ENCODE measurements around the gene DYNC1I2. TPM values are rescaled to one million over a fixed set of nuclear protein-coding genes. Genes with fewer than 3 reads are reported as not detected.

DYNC1I2 gene
- polyA plus RNA-seq, 1 of the 3 experiments (the other 2 are of a cell fraction) = 99.7 TPM

- POLR2A ChIA-PET = no interaction called here
- TF ChIP-seq EP300 (IDR thresholded peaks at IDR 0.05; ENCODE audit: borderline replicate concordance in 1 of 2, low read depth in 1 of 2, low read length in 1 of 2) = no peak
- no peak for TF ChIP-seq POLR2AphosphoS5 (IDR thresholded peaks at IDR 0.05; ENCODE audit: low read depth, low read length)
- TF ChIP-seq GABPA (IDR thresholded peaks at IDR 0.05; ENCODE audit: low read depth) = no peak
- no peak for TF ChIP-seq USF2 (IDR thresholded peaks at IDR 0.05; ENCODE audit: borderline replicate concordance, low read depth, low read length)
- no peak for TF ChIP-seq IRF3 (IDR thresholded peaks at IDR 0.05; ENCODE audit: low read depth, low read length)
- Histone ChIP-seq H4K20me1 (ENCODE audit: insufficient read depth) (no peaks in the 10 kb centered on the region), H2AFZ (ENCODE audit: low read depth) (no peak overlapping the region), H3K79me2 (ENCODE audit: insufficient read depth) (no peaks in the 10 kb centered on the region), H3K9me3 (no peaks in the 10 kb centered on the region), H3K4me3 (ENCODE audit: low read depth in 2 of 2, low read length in 1 of 2) (no peak overlapping the region), H3K4me2 (no peak overlapping the region), H3K36me3 (replicated peaks in 1 of 2; ENCODE audit: control insufficient read depth in 1 of 2, insufficient read depth in 2 of 2, low read length in 1 of 2) (peaks cover 24% of the 10 kb centered on the region in 2 experiments), H3K27me3 (ENCODE audit: insufficient read depth) (no peaks in the 10 kb centered on the region), H3K27ac (ENCODE audit: low read depth in 2 of 2, low read length in 1 of 2) (no peak overlapping the region), H3K4me1 (ENCODE audit: control insufficient read depth in 1 of 2, insufficient read depth in 2 of 2, low read depth in 1 of 2, low read length in 1 of 2) (no peaks in the 10 kb centered on the region; a peak in 1 of 4 replicates), H3K9me2 (no peaks in the 10 kb centered on the region), H3F3A (replicated peaks; ENCODE audit: insufficient read depth) (no peaks in the 10 kb centered on the region), H3K9ac (no peak overlapping the region)
- CTCF ChIA-PET = interaction anchor here (1.0 to 1.2 kb wide), 5 partner anchors 9 to 317 kb away, joined by 3 to 4 read pairs (median 3); no protein-coding TSS in a partner anchor
- DNase-seq = no peak
- WGBS (ENCODE audit: low lambda C conversion rate) = 84% methylated on average over 6 of the region's 6 CpGs
Observed at GRCh38 chr2:171789956-171790355, 102.7 kb downstream of the DYNC1I2 start.

- no peak overlapping the region for H3K4me3 ChIP-seq (ENCODE audit: low read depth in 2 of 2, low read length in 1 of 2)
- no peaks in the 10 kb centered on the region; a peak in 2 of 4 replicates for H3K4me1 ChIP-seq (ENCODE audit: control insufficient read depth in 1 of 2, insufficient read depth in 2 of 2, low read depth in 1 of 2, low read length in 1 of 2)
- no peak overlapping the region for H3K27ac ChIP-seq (ENCODE audit: low read depth in 2 of 2, low read length in 1 of 2)
- ChIA-PET POLR2A (no interaction called here), CTCF (interaction anchor here (1.2 to 2.0 kb wide), 3 partner anchors 20 to 323 kb away, joined by 3 to 5 read pairs (median 4); no protein-coding TSS in a partner anchor)
- H3K9me3 ChIP-seq = no peaks in the 10 kb centered on the region
- no peaks in the 10 kb centered on the region for H4K20me1 ChIP-seq (ENCODE audit: insufficient read depth)
- H3K27me3 ChIP-seq (ENCODE audit: insufficient read depth) = no peaks in the 10 kb centered on the region
- H3F3A ChIP-seq (replicated peaks; ENCODE audit: insufficient read depth) = no peaks in the 10 kb centered on the region
- no peak overlapping the region for H3K4me2 ChIP-seq
- DNase-seq = no peak
- no peak overlapping the region for H3K9ac ChIP-seq
- H3K36me3 ChIP-seq (replicated peaks in 1 of 2; ENCODE audit: control insufficient read depth in 1 of 2, insufficient read depth in 2 of 2, low read length in 1 of 2) = peaks cover 17 to 22% of the 10 kb centered on the region in 2 experiments
- WGBS (ENCODE audit: low lambda C conversion rate) = 93% methylated on average over 4 of the region's 4 CpGs
- no peaks in the 10 kb centered on the region for H3K9me2 ChIP-seq
- no peak overlapping the region for H2AFZ ChIP-seq (ENCODE audit: low read depth)
- no peaks in the 10 kb centered on the region for H3K79me2 ChIP-seq (ENCODE audit: insufficient read depth)
- TF ChIP-seq MXI1 (IDR thresholded peaks at IDR 0.05; ENCODE audit: low read depth, low read length) = no peak
- TF ChIP-seq MAX (IDR thresholded peaks at IDR 0.05; ENCODE audit: low read depth) = no peak
- TF ChIP-seq ZBTB33 (IDR thresholded peaks at IDR 0.05; ENCODE audit: borderline replicate concordance, low read depth) = no peak
- no peak for TF ChIP-seq EZH2phosphoT487 (IDR thresholded peaks at IDR 0.05; ENCODE audit: borderline replicate concordance, low read depth)
- no peak for TF ChIP-seq TEAD4 (IDR thresholded peaks at IDR 0.05; ENCODE audit: borderline replicate concordance, insufficient read depth)
- no peak for TF ChIP-seq ELF1 (IDR thresholded peaks at IDR 0.05)
- no peak for TF ChIP-seq USF1 (IDR thresholded peaks at IDR 0.05; ENCODE audit: borderline replicate concordance, low read depth)
- TF ChIP-seq NRF1 (IDR thresholded peaks at IDR 0.05; ENCODE audit: low read depth, low read length) = no peak
- TF ChIP-seq FOXJ3 (CRISPR knock-in tag; IDR thresholded peaks at IDR 0.05) = no peak
- TF ChIP-seq REST (IDR thresholded peaks at IDR 0.05; ENCODE audit: low read depth, low read length) = no peak
Observed at GRCh38 chr2:171791361-171791760, 104.1 kb downstream of the DYNC1I2 start.

Data from SK-N-SH (cell line).